GM11168 (cell line): ENCODE results near the gene FCRL2.

ENCODE experiments used
- in situ Hi-C: fragments of 300-500 bp; cut with MboI; formaldehyde crosslinking; loops from one replicate; pipeline ENCODE4 v1.12.0; 2022; ENCODE audit warnings: low sequenced_read_pairs; ENCODE audit not compliant: unreplicated experiment

Gene FCRL2

DNA sequence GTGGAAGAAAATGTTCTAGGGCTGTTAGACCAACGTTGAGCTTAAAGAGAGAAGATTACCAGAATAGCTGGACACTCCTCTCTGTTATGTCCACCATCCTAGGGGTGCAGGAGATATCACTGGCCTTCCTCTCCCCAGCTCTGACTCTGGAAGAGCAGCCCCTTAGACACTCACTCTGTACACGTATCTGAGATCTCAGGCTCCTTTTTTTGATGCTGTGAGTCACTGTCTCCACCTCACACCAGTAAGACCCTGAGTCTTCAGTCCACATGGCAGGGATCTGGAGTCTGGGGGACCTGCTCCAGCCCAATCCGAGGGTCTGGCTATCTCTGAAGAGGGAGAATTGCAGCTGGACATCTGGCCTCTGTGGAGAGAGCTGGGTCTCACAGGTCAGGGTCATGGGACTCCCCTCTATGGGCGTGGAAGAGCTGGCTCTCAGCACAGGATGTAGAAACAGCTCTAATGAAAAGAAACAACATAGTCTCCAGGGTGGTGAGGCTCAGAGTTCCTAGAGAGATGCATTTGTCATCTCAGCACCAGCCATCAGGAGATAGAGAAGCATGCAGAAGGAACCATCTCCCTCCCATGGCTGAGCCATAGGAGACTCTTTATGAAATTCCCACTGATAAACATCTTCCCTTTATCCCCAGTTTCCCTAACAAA is 79.8 kb downstream of the FCRL2 start:
- in situ Hi-C loops, result no loop called here
